Astrocyte (in vitro differentiated cells and primary cell): Measurements from ENCODE around the gene ELN. TPM values are rescaled to one million over a fixed set of nuclear protein-coding genes. Genes with fewer than 3 reads are reported as not detected.

Experiments
- DNase-seq: peaks from one replicate; pipeline ENCODE4 v3.0.0-alpha.2; 2010; ENCODE audit warnings: low read depth
- FAIRE-seq: peaks from 2 replicates; lab custom pipeline; 2011; peaks lifted over from hg19 to GRCh38; lab: Jason Lieb, UNC
- H2AFZ ChIP-seq: 2 replicates; pipeline ENCODE4 v1.6.0; 2012; ENCODE audit warnings: low read depth, low read length, inconsistent platforms
- H3K27ac ChIP-seq: 2 replicates; pipeline ENCODE4 v1.5.1; 2011; ENCODE audit warnings: low read depth, low read length, inconsistent platforms
- H3K27me3 ChIP-seq: 2 replicates; pipeline ENCODE4 v1.6.0; 2011; ENCODE audit warnings: low read length, inconsistent platforms; ENCODE audit not compliant: insufficient read depth
- H3K36me3 ChIP-seq: 2 replicates; pipeline ENCODE4 v1.5.1; 2011; ENCODE audit warnings: low read length, inconsistent platforms; ENCODE audit not compliant: insufficient read depth
- H3K4me1 ChIP-seq: 2 replicates; pipeline ENCODE4 v1.5.1; 2011; ENCODE audit warnings: low read length, inconsistent platforms; ENCODE audit not compliant: insufficient read depth
- H3K4me2 ChIP-seq: 2 replicates; pipeline ENCODE4 v1.6.0; 2012; ENCODE audit warnings: low read length, inconsistent platforms
- H3K4me3 ChIP-seq: 2 replicates; pipeline ENCODE4 v1.5.1; 2011; ENCODE audit warnings: low read depth, mild to moderate bottlenecking, low read length, inconsistent platforms; ENCODE audit not compliant: insufficient read depth
- H3K79me2 ChIP-seq: 2 replicates; pipeline ENCODE4 v1.6.0; 2012; ENCODE audit warnings: mild to moderate bottlenecking, low read length, inconsistent platforms; ENCODE audit not compliant: insufficient read depth
- H3K9ac ChIP-seq: 2 replicates; pipeline ENCODE4 v1.6.0; 2012; ENCODE audit warnings: mild to moderate bottlenecking, low read length, inconsistent platforms
- H3K9me3 ChIP-seq: 2 replicates; pipeline ENCODE4 v1.5.1; 2012; ENCODE audit warnings: low read depth, mild to moderate bottlenecking, low read length, inconsistent platforms; ENCODE audit not compliant: insufficient read depth
- H4K20me1 ChIP-seq: 2 replicates; pipeline ENCODE4 v1.6.0; 2012; ENCODE audit warnings: low read length, inconsistent platforms; ENCODE audit not compliant: insufficient read depth
- H3K27ac Mint-ChIP-seq: one replicate; pipeline ENCODE4 v1.8.0; 2021; ENCODE audit warnings: mild to moderate bottlenecking, mixed read lengths; ENCODE audit not compliant: unreplicated experiment
- H3K27me3 Mint-ChIP-seq: one replicate; pipeline ENCODE4 v1.8.0; 2021; ENCODE audit warnings: low read depth, mixed read lengths; ENCODE audit not compliant: unreplicated experiment
- H3K36me3 Mint-ChIP-seq: one replicate; pipeline ENCODE4 v1.8.0; 2021; ENCODE audit warnings: low read depth, mixed read lengths; ENCODE audit not compliant: unreplicated experiment
- H3K4me1 Mint-ChIP-seq: one replicate; pipeline ENCODE4 v1.8.0; 2021; ENCODE audit warnings: low read depth, mixed read lengths; ENCODE audit not compliant: unreplicated experiment
- H3K4me3 Mint-ChIP-seq: one replicate; pipeline ENCODE4 v1.8.0; 2021; ENCODE audit warnings: mild to moderate bottlenecking, moderate library complexity, mixed read lengths; ENCODE audit not compliant: unreplicated experiment
- H3K9me3 Mint-ChIP-seq: one replicate; pipeline ENCODE4 v1.8.0; 2021; ENCODE audit warnings: mild to moderate bottlenecking, mixed read lengths; ENCODE audit not compliant: unreplicated experiment
- EZH2 ChIP-seq: IDR thresholded peaks from 2 replicates; pipeline ENCODE4 v1.6.1; 2012; ENCODE audit warnings: mild to moderate bottlenecking, low read length, inconsistent platforms; ENCODE audit not compliant: insufficient read depth
- total RNA-seq: library from RNA; stranded (reverse); gene quantifications from 2 replicates; pipeline ENCODE4 v1.2.1, GENCODE V29; 2021
- TF ChIP-seq, protein P1 (sequence below): IDR thresholded peaks from 2 replicates; pipeline ENCODE4 v1.5.1; 2011; ENCODE audit warnings: low read depth, mild to moderate bottlenecking, inconsistent platforms, low read length, moderate library complexity; ENCODE audit not compliant: insufficient read depth

The ELN gene
- total RNA-seq, 1 donor from 2014 or later: 0.75 TPM

GRCh38 chr7:74116356-74116755, 88.4 kb downstream of the ELN start:
- Histone ChIP-seq H3K9me3 (no peaks in the 10 kb centered on the region), H3K36me3 (peaks cover 7% of the 10 kb centered on the region), H3K4me1 (no peaks in the 10 kb centered on the region), H3K27ac (no peak overlapping the region), H3K9ac (no peak overlapping the region), H4K20me1 (no peaks in the 10 kb centered on the region), H2AFZ (no peak overlapping the region), H3K79me2 (no peaks in the 10 kb centered on the region), H3K4me2 (no peak overlapping the region), H3K4me3 (no peak overlapping the region), H3K27me3 (no peaks in the 10 kb centered on the region)
- no peak overlapping the region for H3K27ac Mint-ChIP-seq
- peaks cover 20% of the 10 kb centered on the region for H3K36me3 Mint-ChIP-seq
- DNase-seq (no peak), FAIRE-seq (no peak)
- H3K4me1 Mint-ChIP-seq: no peaks in the 10 kb centered on the region
- TF ChIP-seq, protein P1, sequence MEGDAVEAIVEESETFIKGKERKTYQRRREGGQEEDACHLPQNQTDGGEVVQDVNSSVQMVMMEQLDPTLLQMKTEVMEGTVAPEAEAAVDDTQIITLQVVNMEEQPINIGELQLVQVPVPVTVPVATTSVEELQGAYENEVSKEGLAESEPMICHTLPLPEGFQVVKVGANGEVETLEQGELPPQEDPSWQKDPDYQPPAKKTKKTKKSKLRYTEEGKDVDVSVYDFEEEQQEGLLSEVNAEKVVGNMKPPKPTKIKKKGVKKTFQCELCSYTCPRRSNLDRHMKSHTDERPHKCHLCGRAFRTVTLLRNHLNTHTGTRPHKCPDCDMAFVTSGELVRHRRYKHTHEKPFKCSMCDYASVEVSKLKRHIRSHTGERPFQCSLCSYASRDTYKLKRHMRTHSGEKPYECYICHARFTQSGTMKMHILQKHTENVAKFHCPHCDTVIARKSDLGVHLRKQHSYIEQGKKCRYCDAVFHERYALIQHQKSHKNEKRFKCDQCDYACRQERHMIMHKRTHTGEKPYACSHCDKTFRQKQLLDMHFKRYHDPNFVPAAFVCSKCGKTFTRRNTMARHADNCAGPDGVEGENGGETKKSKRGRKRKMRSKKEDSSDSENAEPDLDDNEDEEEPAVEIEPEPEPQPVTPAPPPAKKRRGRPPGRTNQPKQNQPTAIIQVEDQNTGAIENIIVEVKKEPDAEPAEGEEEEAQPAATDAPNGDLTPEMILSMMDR: no peak
- TF ChIP-seq EZH2: no peak
- no peak overlapping the region for H3K4me3 Mint-ChIP-seq
- H3K27me3 Mint-ChIP-seq: no peaks in the 10 kb centered on the region
- H3K9me3 Mint-ChIP-seq: peaks cover 4% of the 10 kb centered on the region

Other genes starting within 250 kb of the ELN start
- gene CLDN4, start 197.2 kb upstream of the ELN start, total RNA-seq: 13.7 and 32.5 TPM in 2 replicates
- gene METTL27, start 185.7 kb upstream of the ELN start, total RNA-seq: 2.1 and 2.5 TPM in 2 replicates
- gene TMEM270, start 167.0 kb upstream of the ELN start, total RNA-seq: not detected in 2 replicates
- gene LIMK1, start 55.6 kb downstream of the ELN start, total RNA-seq: 67.8 and 69.9 TPM in 2 replicates
- gene EIF4H, start 146.2 kb downstream of the ELN start, total RNA-seq: 323 and 361 TPM in 2 replicates
- gene LAT2, start 181.8 kb downstream of the ELN start, total RNA-seq: 1.5 and 2.0 TPM in 2 replicates
- 10.3 and 12.3 TPM in 2 replicates for gene RFC2, start 226.2 kb downstream of the ELN start, total RNA-seq